Measurements from ENCODE around the gene NEUROG2. TPM values are rescaled to one million over a fixed set of nuclear protein-coding genes. Genes with fewer than 3 reads are reported as not detected.

The NEUROG2 gene
- total RNA-seq, 1 donor from 2014 or later: 0.09 TPM

GRCh38 chr4:112562254-112562879 lies 46.4 kb upstream of the NEUROG2 start:
- H3K4me1 Mint-ChIP-seq: no peaks in the 10 kb centered on the region
- Histone ChIP-seq H3K4me2 (no peak overlapping the region), H2AFZ (replicated peaks) (no peak overlapping the region), H3K9ac (no peak overlapping the region), H4K20me1 (ENCODE audit: low read depth) (no peaks in the 10 kb centered on the region), H3K27ac (no peak overlapping the region), H3K79me2 (ENCODE audit: low read depth) (no peaks in the 10 kb centered on the region), H3K36me3 (peaks cover 19% of the 10 kb centered on the region), H3K4me1 (no peaks in the 10 kb centered on the region), H3K4me3 (no peak overlapping the region), H3K9me3 (ENCODE audit: low read depth) (no peaks in the 10 kb centered on the region), H3K27me3 (no peaks in the 10 kb centered on the region), H3F3A (ENCODE audit: low read depth) (no peaks in the 10 kb centered on the region)
- DNase-seq (ENCODE audit: low spot score): no peak
- no peak for TF ChIP-seq CTCF (IDR thresholded peaks at IDR 0.05)
- TF ChIP-seq EZH2phosphoT487 (IDR thresholded peaks at IDR 0.05): no peak
- TF ChIP-seq EZH2 (IDR thresholded peaks at IDR 0.05): no peak
- no peak overlapping the region for H3K4me3 Mint-ChIP-seq
- peaks cover 4% of the 10 kb centered on the region for H3K9me3 Mint-ChIP-seq
- no peaks in the 10 kb centered on the region for H3K27me3 Mint-ChIP-seq (ENCODE audit: insufficient read depth, low read depth)
- no peak overlapping the region for H3K27ac Mint-ChIP-seq
- peaks cover 15% of the 10 kb centered on the region for H3K36me3 Mint-ChIP-seq

GRCh38 chr4:112560084-112560483 lies 44.1 kb upstream of the NEUROG2 start:
- Histone ChIP-seq H3K36me3 (peaks cover 19% of the 10 kb centered on the region), H2AFZ (replicated peaks) (no peak overlapping the region), H3K4me2 (no peak overlapping the region), H3F3A (ENCODE audit: low read depth) (no peaks in the 10 kb centered on the region), H3K9ac (no peak overlapping the region), H3K79me2 (ENCODE audit: low read depth) (no peaks in the 10 kb centered on the region), H3K9me3 (ENCODE audit: low read depth) (no peaks in the 10 kb centered on the region), H3K4me1 (no peaks in the 10 kb centered on the region), H4K20me1 (ENCODE audit: low read depth) (no peaks in the 10 kb centered on the region), H3K27me3 (no peaks in the 10 kb centered on the region), H3K4me3 (no peak overlapping the region), H3K27ac (no peak overlapping the region)
- Mint-ChIP-seq H3K27me3 (ENCODE audit: insufficient read depth, low read depth) (no peaks in the 10 kb centered on the region), H3K4me1 (no peaks in the 10 kb centered on the region), H3K27ac (no peak overlapping the region), H3K36me3 (peaks cover 14% of the 10 kb centered on the region), H3K9me3 (no peaks in the 10 kb centered on the region), H3K4me3 (no peak overlapping the region)
- TF ChIP-seq EZH2phosphoT487 (IDR thresholded peaks at IDR 0.05) (no peak), CTCF (IDR thresholded peaks at IDR 0.05) (no peak), EZH2 (IDR thresholded peaks at IDR 0.05) (no peak)
- DNase-seq (ENCODE audit: low spot score): no peak

- TF ChIP-seq CTCF (IDR thresholded peaks at IDR 0.05) (no peak), EZH2 (IDR thresholded peaks at IDR 0.05) (no peak)
- Histone ChIP-seq H3K4me1 (no peaks in the 10 kb centered on the region), H3F3A (ENCODE audit: low read depth) (no peaks in the 10 kb centered on the region), H3K9me3 (ENCODE audit: low read depth) (no peaks in the 10 kb centered on the region), H3K4me2 (no peak overlapping the region), H3K27ac (no peak overlapping the region), H3K27me3 (no peaks in the 10 kb centered on the region), H3K9ac (no peak overlapping the region), H2AFZ (replicated peaks) (no peak overlapping the region), H3K36me3 (peaks cover 19% of the 10 kb centered on the region), H3K4me3 (no peak overlapping the region), H3K79me2 (ENCODE audit: low read depth) (no peaks in the 10 kb centered on the region), H4K20me1 (ENCODE audit: low read depth) (no peaks in the 10 kb centered on the region)
- peaks cover 15% of the 10 kb centered on the region for H3K36me3 Mint-ChIP-seq
- no peak for DNase-seq (ENCODE audit: low spot score)
- H3K4me3 Mint-ChIP-seq: no peak overlapping the region
- H3K4me1 Mint-ChIP-seq: no peaks in the 10 kb centered on the region
- no peaks in the 10 kb centered on the region for H3K27me3 Mint-ChIP-seq (ENCODE audit: insufficient read depth, low read depth)
- no peaks in the 10 kb centered on the region for H3K9me3 Mint-ChIP-seq
- no peak overlapping the region for H3K27ac Mint-ChIP-seq
Observed at GRCh38 chr4:112559053-112559452, 43.1 kb upstream of the NEUROG2 start.
